GM12874 (cell line): ENCODE measurements around the gene PCGF1.

Experiments used
- CTCF ChIP-seq: IDR thresholded peaks from 2 replicates; pipeline ENCODE4 v1.5.1; 2011; ENCODE audit warnings: low read depth, mild to moderate bottlenecking, control low read depth, low read length, moderate library complexity; ENCODE audit not compliant: insufficient read depth

PCGF1 gene

GRCh38 chr2:74507145-74507925 is at the start of gene PCGF1:
Gene PCGF1, minus strand, starts transcription at chr2:74507695. Its CDS starts 27 bp downstream, at chr2:74507668.
- TF ChIP-seq CTCF = peak; percentile 79

GRCh38 chr2:74556831-74557370 is 49.4 kb upstream of the PCGF1 start:
- no peak for TF ChIP-seq CTCF

- TF ChIP-seq CTCF = no peak
Measured at GRCh38 chr2:74556159-74556558, 48.7 kb upstream of the PCGF1 start.

DNA sequence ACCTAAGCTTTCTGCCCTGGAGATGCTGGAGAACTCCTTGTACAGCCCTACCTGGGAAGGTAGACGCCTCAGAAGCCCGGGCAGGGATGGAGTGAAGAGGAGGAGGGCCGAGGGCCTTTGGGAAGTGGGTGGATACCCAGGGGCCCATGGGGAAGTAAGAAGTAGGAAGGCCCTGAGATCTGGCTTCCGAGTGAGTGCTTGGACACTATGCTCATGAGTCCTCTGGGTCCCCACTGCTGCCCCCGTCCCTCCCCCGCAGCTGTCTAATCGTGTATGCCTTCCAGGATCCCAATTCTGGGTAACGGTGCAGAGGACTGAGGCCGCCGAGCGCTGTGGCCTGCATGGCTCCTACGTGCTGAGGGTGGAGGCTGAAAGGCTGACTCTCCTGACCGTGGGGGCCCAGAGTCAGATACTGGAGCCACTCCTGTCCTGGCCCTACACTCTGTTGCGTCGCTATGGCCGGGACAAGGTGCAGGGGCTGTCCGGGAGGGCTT is 48.2 kb upstream of the PCGF1 start:
- no peak for TF ChIP-seq CTCF

GRCh38 chr2:74554820-74555531 is 47.5 kb upstream of the PCGF1 start:
- no peak for TF ChIP-seq CTCF

DNA sequence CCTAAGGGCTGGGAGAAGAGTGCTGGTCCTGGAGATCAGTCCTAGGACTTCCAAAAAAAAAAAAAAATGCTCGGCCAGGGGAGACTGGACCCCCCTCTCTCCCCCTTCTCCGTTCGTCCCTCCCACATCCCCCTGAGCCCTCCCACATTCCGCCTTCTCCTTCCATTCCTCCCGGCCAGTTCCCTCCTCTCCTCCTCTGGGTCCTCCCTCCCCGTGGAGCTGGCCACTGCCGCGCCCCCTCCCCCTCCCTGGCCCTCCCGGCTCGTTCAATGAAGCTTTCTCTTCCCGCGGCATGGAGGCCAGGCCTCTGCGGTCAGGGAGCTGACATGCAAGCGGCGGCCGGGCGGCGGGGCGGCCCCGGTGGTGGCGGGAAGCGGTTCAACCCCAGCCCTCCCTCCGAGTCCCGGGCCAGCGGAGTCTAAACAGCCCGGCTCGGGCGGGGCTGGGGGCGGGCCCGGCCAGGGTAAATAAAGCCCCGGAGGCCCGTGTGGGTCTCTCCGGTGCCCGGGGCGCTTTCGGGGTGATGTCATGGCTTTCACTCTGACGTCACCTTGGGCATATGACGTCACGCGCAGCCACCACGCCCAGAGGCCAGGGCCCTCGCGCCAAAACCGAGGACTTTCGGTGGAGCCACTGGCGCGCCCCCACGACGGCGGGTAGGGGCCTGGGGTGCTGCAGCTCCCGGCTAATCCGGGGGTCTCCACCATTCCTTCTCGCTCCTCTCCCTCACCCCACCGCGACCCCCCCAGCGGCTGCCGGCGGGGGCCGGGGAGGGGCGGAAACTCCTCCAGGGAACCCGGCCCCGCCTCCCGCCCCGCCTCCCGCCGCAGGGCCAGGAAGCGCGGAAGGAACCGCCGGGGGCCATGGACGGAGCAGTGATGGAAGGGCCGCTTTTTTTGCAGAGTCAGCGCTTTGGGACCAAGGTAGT is 46.7 kb upstream of the PCGF1 start, which contains the start of the genes DOK1 and LOXL3:
Gene DOK1 (plus strand): TSS at position 829 of the 928 bp plus-strand sequence. CDS start 35 bp downstream, at position 864.
Gene LOXL3 (minus strand): TSS at position 51 of the 928 bp plus-strand sequence. CDS start 1,308 bp downstream, outside the sequence.
- TF ChIP-seq CTCF = no peak
